Peyer's patch (tissue), 4 donors: ENCODE measurements around the gene AFF2. TPM values are rescaled to one million over a fixed set of nuclear protein-coding genes. Genes with fewer than 3 reads are reported as not detected.

Source experiments
- DNase-seq, 3 donors: peaks; one replicate each; pipeline ENCODE4 v3.0.0-alpha.2; 2017 to 2019
- H3K27ac ChIP-seq, 4 donors: fragments of 200-600 bp; sonication (generic); one replicate each; pipeline ENCODE4 v1.5.1; 2016 to 2019
- H3K27me3 ChIP-seq, 2 donors: fragments of 200-600 bp; sonication (generic); one replicate each; pipeline ENCODE4 v1.5.1; 2019
- H3K36me3 ChIP-seq, 3 donors: fragments of 200-600 bp; sonication (generic); one replicate each; pipeline ENCODE4 v1.5.1; 2016 to 2019
- H3K4me1 ChIP-seq, 4 donors: fragments of 200-600 bp; sonication (generic); one replicate each; pipeline ENCODE4 v1.5.1; 2016 to 2019
- H3K4me3 ChIP-seq, 4 donors: fragments of 200-600 bp; sonication (generic); 1 replicate in 3 of 4; 2 replicates in 1 of 4; pipeline ENCODE4 v1.5.1; 2016 to 2019; ENCODE audit warnings: mild to moderate bottlenecking in 1 of 4
- H3K9me3 ChIP-seq, 4 donors: fragments of 200-600 bp; sonication (generic); one replicate each; pipeline ENCODE4 v1.5.1; 2016 to 2019; ENCODE audit warnings: mild to moderate bottlenecking in 1 of 4
- CTCF ChIP-seq, 6 experiments: fragments of 450-650 bp in 4 of 6; fragments of 200-600 bp in 2 of 6; sonication (generic) in 1 of 6; IDR thresholded peaks; one replicate each; pipeline ENCODE4 v1.5.1; 2017 to 2019; ENCODE audit warnings: antibody characterized with exemption in 6 of 6, mild to moderate bottlenecking in 3 of 6, moderate library complexity in 1 of 6
- POLR2A ChIP-seq, 2 donors: fragments of 450-650 bp; IDR thresholded peaks; one replicate each; pipeline ENCODE4 v1.5.1; 2017; ENCODE audit warnings: antibody characterized with exemption in 2 of 2, mild to moderate bottlenecking in 2 of 2, moderate library complexity in 2 of 2
- total RNA-seq, 4 donors: library from RNA; depleted of rRNA; stranded (reverse); fragments of >200 nt; gene quantifications; one replicate each; pipeline ENCODE4 v1.1.0, GENCODE V29; 2016

The AFF2 gene
- total RNA-seq, 4 donors from 2014 or later: 0.18 to 2.5 (median 1.9) TPM; not detected in 1

- H3K4me1 ChIP-seq: no peaks in the 10 kb centered on the region
- no peaks in the 10 kb centered on the region for H3K9me3 ChIP-seq
- no peaks in the 10 kb centered on the region for H3K27me3 ChIP-seq
- DNase-seq: no peak
- H3K36me3 ChIP-seq: no peaks in the 10 kb centered on the region
- H3K4me3 ChIP-seq: no peak overlapping the region
- H3K27ac ChIP-seq: no peak overlapping the region
- TF ChIP-seq CTCF (IDR thresholded peaks at IDR 0.05) (no peak), POLR2A (IDR thresholded peaks at IDR 0.05) (no peak)
Observed at GRCh38 chrX:148649145-148649795, 148.9 kb downstream of the AFF2 start.

DNA sequence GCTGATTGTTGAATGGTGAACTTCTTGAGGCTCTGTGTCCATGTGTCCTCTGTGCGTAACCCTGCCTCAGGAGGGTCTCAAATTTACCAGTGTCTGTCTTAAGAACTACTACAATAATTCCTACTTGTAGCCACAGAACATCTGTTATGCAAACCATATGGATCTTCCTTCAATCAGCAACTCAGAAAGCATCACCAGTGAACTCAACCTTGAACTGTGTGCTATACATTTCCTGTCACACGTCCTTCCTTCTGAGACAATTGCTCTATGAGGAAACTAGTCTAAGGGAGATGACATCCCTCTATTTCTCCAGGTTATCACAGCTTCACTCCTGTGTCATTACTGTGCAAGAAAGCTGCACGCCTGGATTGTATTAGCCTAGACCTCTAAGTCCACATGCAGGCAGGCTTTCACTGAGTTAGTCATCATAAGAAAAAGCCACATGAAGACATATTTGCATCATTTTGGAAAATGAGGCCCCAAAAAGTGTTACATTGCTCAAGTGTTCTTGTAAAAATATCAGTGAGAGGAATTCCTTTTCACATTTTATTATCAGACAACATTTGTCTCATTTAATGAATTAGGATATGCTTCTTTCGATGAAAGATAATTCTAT lies 157.8 kb downstream of the AFF2 start:
- Histone ChIP-seq H3K27me3 (no peaks in the 10 kb centered on the region), H3K27ac (no peak overlapping the region), H3K4me1 (no peaks in the 10 kb centered on the region), H3K4me3 (no peak overlapping the region), H3K36me3 (no peaks in the 10 kb centered on the region), H3K9me3 (no peaks in the 10 kb centered on the region)
- no peak for DNase-seq
- TF ChIP-seq POLR2A (IDR thresholded peaks at IDR 0.05) (no peak), CTCF (IDR thresholded peaks at IDR 0.05) (no peak)

GRCh38 chrX:148659481-148659880 lies 159.1 kb downstream of the AFF2 start:
- H3K27me3 ChIP-seq: no peaks in the 10 kb centered on the region
- TF ChIP-seq POLR2A (IDR thresholded peaks at IDR 0.05) (no peak), CTCF (IDR thresholded peaks at IDR 0.05) (no peak)
- no peaks in the 10 kb centered on the region for H3K4me1 ChIP-seq
- H3K36me3 ChIP-seq: no peaks in the 10 kb centered on the region
- no peak overlapping the region for H3K27ac ChIP-seq
- no peaks in the 10 kb centered on the region for H3K9me3 ChIP-seq
- no peak overlapping the region for H3K4me3 ChIP-seq
- no peak for DNase-seq

DNA sequence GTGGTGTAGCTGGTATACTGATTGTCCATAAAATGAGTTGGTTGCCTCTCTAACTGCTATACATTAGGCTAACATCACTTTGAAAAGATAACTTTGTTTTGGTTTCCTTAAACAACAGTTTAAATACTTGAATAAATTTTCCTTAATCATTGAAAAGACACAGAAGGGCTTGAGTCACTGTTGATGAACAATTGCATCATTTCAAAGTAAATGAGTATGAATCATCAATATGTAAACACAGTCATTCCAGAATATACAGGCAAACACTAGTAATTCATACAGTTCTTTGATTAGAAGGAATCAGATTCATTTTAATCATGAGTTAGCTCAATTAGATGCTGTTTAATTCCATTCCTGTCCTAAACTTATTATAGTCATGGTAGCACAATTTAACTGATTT lies 160.6 kb downstream of the AFF2 start:
- Histone ChIP-seq H3K27me3 (no peaks in the 10 kb centered on the region), H3K4me3 (no peak overlapping the region), H3K27ac (no peak overlapping the region), H3K9me3 (no peaks in the 10 kb centered on the region), H3K36me3 (no peaks in the 10 kb centered on the region), H3K4me1 (no peaks in the 10 kb centered on the region)
- DNase-seq: no peak
- TF ChIP-seq POLR2A (IDR thresholded peaks at IDR 0.05) (no peak), CTCF (IDR thresholded peaks at IDR 0.05) (no peak)

DNA sequence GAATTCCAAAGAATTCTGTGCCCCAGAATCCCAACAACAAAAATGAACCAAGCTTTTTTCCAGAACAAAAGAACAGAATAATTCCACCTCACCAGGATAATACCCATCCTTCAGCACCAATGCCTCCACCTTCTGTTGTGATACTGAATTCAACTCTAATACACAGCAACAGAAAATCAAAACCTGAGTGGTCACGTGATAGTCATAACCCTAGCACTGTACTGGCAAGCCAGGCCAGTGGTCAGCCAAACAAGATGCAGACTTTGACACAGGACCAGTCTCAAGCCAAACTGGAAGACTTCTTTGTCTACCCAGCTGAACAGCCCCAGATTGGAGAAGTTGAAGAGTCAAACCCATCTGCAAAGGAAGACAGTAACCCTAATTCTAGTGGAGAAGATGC lies 161.6 kb downstream of the AFF2 start:
- no peak for DNase-seq
- Histone ChIP-seq H3K27ac (no peak overlapping the region), H3K9me3 (no peaks in the 10 kb centered on the region), H3K27me3 (no peaks in the 10 kb centered on the region), H3K4me3 (no peak overlapping the region), H3K36me3 (no peaks in the 10 kb centered on the region), H3K4me1 (no peaks in the 10 kb centered on the region)
- TF ChIP-seq CTCF (IDR thresholded peaks at IDR 0.05) (no peak), POLR2A (IDR thresholded peaks at IDR 0.05) (no peak)
